Urothelium cell line (cell line): ENCODE results near the gene AGAP1.
A peak's percentile ranks its signal among the peaks of the same experiment; 100 is the strongest.

Source experiments
- DNase-seq: peaks from one replicate; pipeline ENCODE4 v3.0.0; 2011; ENCODE audit warnings: low spot score, mixed read lengths
- FAIRE-seq: peaks from 2 replicates; lab custom pipeline; 2011; peaks lifted over from hg19 to GRCh38; lab: Jason Lieb, UNC

Gene AGAP1

DNA sequence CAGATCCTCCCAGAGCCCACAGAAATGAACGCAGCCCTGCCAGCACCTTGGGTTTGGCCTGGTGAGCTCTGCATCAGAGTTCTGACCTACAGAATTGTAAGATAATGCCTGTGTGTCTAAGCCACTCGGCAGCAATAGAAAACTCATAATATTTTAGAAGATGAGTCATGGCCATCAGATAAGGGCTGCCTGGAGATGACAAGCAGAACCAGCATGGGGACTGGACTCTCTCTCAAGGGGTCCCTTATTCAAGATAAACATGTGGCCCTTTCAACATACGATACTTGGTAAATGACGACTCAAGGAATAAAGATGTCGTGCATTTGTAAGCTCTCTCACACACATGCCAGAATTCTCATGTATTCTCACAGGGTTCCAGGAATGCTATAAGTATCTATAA is 8.5 kb upstream of the AGAP1 start:
- FAIRE-seq = no peak
- no peak for DNase-seq

DNA sequence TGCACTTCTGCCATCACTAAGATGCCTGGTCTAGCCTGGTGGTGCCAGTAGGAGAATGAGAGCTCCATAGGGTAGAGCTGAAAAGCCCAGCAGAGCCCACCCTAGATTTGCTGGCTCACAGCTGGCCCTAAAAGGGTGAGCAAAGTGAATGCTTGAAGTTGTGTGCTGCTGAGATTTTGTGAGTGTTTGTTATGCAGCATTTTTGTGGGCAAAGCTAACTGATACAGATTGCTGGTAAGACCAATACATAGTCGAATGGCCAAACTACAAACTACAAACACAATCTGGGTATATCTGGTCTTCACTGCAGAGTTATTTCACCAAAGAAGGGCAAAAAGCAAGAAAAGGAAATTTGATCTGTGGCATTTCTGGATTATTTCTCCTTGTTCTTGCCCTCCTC is 7.1 kb upstream of the AGAP1 start:
- no peak for FAIRE-seq
- no peak for DNase-seq

DNA sequence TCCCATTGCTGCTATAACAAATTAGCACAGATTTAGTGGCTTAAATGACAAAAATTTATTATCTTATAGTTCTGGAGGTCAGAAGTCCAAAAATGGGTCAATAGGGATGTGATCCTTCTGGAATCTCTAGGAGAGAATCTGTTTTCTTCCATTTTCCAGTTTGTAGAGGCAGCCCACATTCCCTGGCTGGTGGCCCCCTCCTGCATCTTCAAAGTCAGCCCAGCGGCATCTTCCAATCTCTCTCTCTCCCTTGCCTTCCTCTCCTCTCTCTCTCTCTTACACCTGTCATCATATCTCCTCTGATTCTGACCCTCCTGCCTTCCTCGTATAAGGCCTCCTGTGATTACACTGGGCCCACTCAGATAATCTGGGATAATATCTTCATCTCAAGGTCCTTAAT is 3.9 kb upstream of the AGAP1 start:
- FAIRE-seq = no peak
- no peak for DNase-seq

DNA sequence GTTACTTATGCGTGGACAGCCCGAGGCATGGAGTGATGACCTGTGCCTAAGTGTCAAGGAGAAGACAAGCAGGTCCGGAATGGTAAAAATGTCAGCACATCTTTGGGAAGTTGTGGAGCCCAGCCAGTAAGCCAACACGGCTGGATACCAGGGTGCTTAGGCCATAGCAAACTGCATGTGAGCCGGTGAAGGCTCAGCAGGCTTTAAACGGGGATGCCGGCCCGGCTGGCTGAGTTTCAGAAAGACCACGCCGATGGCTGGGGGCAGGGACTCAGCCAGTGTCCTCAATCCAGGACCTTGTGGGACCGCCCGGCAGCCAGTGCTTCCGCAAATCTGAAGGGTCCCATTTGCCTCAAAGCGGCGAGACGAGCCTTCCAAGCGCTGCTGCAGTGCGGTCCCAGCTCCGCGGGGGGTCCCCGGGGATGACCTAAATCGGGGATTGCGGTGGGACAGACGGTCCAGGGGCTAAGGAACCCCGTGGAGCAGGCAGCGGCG is 946 bp upstream of the AGAP1 start:
- FAIRE-seq = no peak
- DNase-seq = no peak

DNA sequence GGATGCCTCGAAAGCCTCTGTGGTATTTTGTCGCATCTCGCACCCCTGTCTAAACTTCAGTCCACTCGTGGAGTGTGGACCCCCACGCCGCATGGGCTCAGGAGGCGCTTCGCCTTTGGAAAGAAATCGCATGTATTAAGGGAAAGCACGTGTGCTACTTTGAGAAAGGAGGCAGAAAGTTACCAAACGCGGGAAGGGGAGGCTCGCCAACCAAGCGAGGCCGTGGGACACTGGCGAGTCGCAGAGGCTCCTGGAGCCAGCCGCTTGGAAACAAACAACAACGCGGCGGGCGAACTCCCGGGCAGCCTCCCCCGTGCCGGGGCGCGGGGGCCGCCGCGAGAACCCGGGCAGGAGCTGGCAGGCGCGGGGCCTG is 455 bp upstream of the AGAP1 start:
- FAIRE-seq = no peak
- DNase-seq = no peak

DNA sequence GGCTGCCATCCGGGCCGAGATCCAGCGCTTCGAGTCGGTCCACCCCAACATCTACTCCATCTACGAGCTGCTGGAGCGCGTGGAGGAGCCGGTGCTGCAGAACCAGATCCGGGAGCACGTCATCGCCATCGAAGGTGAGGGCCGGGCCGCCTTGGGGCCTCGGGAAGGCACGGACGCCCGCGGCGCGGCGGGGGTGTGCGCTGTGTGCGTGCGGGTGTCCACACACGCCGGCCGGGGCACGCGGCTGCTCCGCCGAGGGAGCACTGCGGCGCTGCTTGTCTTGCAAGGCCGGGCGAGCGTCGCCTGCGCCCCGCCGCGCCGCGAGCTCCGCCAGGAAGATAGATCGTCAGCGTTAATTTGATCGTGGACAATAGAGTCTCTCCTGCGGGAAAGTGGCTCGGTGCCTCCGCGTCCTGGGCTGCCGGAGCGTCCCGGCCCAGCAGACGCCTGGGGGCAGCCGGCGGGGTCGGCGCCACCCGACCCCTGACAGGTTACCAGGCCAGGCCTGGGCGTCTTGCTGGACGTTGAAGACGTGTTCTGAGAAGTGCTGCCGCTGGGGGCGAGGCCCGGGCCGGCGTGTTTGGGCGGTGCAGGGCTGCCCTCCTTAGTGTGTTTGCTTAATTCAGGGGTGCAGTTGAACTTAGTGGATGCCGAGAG is 1.0 kb downstream of the AGAP1 start:
- peak; percentile 45 for DNase-seq

DNA sequence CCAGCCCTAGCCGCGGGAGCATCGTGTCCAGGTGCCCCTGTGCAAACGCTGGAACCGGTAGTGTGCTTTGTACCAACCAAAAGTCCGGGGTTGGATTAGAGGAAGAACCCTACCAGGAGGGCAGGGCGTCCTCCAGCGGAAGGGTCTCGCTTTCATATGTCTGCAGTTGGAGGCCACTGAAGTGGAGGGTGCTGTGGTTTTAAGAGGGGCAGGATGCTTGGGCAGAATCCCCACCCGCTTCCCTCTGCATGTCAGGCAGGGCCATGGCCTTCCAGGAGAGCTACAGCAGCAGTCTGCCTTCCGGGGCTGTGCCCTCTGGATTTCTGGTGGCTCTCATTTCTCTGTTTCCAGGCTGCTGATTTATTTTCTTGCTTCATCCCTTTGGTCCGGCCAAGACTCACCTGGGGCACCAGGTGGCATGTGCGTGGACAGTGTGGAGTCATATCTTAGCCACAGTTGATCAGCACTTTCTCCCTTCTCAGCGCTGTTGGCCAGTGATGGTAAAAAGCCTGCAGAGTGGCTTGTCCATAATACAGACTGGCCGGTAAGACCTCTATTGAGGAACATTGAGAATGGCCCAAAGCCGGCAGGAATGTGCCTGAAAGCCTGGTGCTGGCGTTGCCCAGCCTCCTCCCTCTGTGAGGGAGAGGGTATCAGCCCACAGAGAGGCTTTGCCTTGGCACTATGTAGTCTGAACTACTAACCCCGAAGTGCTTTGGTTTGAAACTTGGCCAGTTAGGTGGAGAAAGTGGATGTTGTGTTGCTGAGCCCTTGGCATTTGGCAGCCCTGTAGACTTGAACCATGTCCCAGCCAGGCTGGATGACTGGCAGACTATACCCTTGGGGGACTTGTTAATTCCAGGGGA is 1.8 kb downstream of the AGAP1 start:
- DNase-seq = no peak
- no peak for FAIRE-seq

More for the DNA sequence above, 1.0 kb downstream of the AGAP1 start:
- no peak for FAIRE-seq

DNA sequence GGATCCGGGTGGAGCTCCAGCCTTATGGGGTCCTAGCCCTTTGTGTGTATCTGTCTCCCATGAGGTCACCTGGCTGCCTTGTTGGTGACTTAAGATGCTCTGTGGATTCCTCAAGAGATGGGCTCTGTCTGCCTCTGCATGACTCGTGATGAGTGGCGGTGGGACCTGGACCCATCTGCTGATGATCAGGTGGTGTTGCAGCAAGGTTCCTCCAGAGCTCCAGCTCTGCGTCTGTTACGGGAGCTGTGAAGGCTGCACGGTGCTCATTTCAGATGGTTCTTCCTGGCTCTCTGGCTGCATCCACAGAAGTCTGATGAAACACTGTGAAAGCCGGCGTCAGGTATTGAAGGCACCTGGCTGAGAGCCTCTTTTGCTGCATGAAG is 2.4 kb downstream of the AGAP1 start:
- FAIRE-seq (no peak), DNase-seq (peak; percentile 20)

DNA sequence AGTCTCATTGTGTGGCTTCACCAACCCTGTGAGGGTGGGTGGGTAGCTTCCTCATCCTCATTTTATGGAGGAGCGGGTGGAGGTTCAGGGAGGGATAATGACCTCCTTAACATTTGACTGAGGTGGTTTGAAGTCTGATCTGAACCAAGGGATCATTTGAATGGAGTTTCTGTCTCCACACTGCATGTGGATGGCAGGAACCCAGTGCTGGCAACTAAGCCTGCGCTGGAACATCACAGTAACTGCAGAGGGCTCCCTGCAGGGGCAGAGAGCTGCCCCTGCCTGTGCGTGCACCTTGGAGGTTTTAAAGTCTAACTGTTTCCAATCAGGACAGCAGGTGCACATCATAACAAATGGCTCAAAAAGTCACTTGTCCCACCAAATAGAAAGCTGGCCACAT is 3.3 kb downstream of the AGAP1 start:
- DNase-seq (no peak), FAIRE-seq (no peak)

DNA sequence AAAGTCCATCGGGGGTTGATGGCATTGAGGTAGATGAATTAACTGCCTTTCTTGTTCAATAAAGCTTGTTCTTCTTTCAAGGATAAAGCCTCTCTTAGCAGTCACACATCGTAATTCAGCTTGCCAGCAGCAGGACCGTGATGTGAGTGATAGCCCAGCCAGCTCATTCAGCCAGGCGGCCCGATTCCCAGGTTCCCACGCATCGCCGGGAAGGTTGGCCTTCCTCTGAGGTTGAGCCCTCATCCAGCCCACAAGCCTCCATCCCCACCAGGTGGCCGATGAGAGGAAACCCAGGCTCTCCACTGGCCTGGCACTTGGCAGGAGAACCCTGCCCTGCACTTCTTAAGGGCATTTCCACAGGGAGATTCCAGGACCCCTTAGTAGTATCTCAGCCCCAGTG is 4.7 kb downstream of the AGAP1 start:
- FAIRE-seq (no peak), DNase-seq (no peak)

DNA sequence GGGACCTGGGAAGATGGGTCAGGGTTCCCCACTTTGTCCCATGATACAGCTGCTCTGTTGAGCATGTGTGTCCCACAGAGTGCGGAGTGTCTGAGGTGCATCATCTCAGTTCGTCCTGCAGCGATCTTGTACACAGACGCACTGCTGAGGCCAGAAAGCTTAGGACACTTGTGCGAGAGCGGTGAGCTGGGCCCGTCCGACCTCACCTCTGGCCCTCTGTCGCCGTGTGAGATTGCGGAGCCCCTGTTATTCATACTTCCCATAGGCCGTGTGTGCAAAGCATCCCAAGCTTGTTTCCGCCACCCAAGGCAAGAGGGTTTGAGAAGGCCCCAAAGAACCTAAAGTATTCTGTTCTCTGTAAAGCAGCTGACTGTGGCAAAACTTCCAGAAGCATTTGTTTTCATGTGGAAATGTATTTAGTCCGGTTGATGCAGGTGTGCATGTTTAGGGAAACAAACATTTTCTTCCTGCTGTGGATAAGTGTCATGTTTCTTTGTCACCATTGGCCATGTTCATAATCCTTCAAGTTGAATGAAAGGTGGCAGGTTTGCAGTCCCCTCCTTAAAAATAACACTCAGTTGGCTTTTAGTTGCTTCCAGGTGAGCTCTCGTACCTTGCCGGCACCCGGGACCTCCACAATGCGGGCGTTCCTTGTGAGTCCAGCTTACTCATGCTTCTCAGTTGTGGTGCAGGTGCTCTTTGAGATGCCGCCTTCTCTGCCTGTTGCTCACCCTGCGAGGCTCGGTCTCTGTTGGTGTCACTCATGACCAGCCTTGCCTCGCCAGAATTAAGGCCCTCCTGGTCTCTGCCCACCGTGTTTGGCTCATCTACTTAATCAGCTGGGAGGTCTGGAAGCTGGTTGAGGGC is 5.3 kb downstream of the AGAP1 start:
- DNase-seq (no peak), FAIRE-seq (no peak)

DNA sequence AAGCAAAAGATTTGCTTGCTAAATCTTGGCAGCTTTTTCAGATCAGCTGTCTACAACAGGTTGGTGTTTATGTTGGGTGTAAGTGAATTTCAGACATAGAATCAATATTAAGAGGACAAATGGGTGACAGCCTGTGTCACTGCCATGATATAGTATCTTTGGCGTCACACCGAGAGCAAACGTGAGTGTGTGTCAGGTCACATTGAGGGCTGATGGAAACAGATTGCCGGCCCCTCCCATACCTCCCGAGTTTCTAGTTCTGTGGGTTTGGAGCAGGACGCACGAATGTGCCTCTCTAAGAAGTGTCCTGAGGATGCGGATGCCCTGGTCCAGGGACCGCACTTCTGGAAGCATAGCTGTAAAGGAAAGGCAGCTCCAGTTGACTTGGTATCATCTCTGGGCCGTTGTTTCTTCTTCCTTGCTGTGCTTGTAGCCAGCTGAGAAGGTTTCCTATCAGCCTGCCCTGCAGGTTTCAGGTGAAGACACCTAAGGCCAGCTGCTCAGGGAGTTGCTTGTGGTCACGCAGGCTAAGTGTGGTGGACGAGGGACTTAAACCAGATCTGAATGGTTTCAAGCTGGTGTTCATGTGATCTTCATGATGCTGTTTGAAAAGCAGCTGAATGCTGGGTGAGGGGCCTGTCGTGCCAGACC is 6.4 kb downstream of the AGAP1 start:
- DNase-seq (no peak), FAIRE-seq (no peak)

DNA sequence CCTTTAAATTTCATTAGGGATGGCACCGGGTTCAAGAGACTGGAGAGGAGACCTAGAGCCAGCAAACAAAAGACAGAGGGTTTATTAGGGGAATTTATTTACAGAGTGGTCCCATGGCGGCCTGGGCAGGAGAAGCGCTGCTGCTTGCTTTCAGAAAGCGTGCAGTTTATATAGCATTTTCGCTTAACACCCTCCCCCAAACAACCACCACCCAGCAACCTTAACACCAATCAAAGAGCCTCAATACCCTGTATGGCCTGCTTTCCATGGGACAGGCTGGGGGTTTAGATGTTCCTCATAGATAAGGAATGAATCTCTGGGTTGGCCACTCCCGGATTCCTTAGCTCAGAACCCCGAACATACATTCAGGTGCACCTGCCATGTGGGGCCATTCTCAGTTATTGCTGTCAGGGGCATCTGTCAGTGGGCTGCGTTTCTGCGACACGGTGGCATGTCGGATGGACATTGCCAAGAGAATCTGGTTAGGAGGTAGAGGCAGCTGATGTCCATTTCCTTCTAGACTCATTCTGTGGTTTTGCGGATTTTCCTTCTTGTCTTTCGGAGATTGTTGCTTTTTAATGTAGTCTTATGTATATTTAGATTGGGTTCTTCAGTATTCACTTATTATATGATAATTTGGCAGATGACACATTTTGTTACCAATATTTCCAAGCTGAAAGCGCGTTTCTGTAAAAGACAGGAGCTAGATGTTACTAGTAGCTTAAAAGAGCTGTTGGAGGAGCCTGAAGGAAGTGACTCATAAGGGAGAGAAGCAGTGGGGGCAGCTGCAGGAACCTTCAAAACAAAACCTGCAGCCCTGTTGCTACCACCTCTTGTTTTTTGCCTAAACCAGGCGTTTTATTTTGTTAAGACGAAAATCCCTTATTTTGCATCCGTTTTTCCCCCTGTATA is 7.2 kb downstream of the AGAP1 start:
- peak; percentile 74 for DNase-seq
- FAIRE-seq = no peak

DNA sequence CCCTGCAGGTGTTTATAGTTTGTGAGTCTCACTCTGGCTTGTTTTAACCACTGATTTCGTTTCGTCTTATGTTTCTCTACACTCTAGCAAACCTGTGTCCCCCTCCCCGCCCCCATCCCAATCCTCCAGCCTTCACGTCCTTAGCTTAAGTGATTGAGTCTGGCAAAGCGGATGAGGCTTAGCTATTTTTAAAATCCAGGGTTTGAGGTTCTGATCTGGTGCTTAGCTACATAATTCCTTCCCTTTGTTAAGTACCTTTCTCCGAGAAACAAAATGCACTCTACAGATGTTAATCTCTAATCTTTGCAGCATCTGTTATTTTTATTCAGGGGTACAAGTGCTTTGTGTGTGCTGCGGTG is 7.8 kb downstream of the AGAP1 start:
- no peak for FAIRE-seq
- DNase-seq = no peak

DNA sequence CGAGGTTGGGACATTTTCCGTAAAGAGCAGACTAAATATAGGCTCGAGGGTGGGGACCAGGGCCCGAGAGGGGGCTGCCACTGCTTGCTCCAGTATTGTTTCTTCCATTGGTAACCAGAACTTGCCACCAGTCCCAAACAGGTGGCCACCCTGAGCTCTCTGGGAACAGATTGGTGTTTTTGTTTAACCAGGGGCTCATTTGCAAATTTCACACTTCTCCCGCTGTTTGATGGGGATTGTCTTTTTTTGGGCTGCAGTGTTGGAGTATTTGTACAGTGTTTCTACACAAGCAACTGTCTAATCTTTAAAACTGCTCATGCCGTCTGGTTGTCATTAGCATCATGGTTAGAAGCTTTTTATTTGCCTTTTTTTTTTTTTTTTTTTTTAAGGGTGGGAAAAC is 8.5 kb downstream of the AGAP1 start:
- no peak for DNase-seq
- no peak for FAIRE-seq

DNA sequence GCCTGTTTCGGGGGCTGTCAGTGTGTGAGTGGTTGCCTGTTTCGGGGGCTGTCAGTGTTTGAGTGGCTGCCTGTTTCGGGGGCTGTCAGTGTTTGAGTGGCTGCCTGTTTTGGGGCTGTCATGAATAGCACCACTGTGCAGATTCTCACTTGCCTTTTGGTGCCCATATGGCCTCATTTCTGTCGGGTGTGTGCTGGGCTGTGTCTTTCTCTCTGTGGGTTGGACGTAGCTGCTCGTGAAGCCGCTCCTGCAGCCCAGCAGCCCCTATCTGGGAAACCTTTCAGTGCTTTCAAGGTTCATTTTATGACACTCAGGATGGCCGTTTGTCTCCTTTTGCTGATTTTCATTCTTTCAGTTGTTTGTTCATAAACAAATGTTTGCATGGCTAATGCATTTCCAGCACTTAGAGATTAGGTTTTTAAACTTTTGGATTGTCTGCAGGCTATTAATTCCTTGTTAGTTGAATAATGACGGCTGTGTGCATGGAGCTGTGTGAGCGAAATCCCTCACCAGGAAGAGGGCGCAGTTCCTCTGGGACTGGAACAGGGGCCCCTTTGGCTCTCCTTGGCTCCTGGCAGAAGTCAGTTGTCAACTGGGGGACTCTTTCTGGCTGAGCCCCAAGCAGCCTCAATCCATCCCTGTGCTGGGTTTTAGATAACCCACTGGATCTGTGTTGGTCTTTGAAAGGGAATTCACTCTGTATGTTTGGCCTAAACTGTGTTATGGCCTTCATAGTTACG is 10.8 kb downstream of the AGAP1 start:
- FAIRE-seq (no peak), DNase-seq (no peak)

DNA sequence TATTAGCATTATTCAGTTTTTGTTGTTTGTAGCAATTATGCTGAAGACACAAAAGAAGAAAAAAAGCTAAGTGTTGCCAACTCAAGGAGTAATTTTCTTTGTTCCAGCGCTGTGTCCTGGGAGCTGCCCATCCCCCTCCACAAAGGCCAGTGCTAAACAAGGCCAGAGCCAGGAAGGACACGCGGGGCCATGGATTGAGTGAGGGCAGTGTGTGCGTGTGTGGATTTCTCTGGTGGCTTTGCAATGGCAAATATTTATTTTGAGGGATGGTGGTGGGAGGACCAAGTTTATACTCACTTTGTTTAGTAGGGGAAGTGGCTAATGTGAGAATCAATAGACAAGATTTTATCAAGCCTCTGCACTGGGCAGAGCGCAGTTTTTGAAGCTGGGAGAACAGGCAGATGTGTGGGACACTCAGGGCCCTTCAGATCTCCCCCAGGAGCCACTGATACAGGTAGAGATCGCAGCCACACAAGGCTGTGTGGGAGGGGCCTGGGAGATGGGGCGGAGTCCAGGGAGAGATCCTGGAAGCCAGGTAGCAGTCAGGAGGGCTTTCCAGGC is 11.4 kb downstream of the AGAP1 start:
- DNase-seq (no peak), FAIRE-seq (no peak)

DNA sequence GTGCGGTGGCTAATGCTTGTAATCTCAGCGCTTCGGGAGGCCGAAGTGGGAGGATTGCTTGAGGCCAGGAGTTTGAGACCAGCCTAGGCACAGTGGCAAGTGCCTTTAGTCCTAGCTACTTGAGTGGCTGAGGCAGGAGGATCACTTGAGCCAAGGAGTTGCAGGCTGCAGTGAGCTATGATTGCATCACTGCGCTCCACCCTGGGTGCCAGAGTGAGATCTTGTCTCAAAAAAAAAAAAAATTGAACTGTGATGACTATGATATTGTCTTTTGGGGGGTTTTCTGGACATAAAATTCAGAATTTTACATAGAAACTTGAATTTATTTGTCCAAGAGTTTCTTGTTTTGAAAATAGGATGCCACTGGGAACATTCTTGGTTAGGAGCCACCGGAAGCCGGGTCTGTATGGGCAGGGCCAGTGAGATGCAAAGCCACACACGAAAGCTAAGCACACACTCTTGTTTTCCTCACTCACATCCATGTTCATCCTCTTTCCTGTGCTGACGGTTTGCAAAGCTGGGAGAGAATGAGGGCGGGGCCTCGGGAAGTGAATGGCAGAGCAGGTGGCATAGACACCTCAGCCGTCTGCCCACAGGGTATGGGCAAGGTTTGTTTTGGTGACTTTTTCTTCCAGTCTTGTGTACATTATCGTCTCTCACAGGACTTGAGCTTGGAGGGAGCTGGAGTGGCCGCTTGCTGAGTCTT is 12.6 kb downstream of the AGAP1 start:
- FAIRE-seq (no peak), DNase-seq (no peak)
